Natural killer cell (primary cell): Measurements from ENCODE around the gene YKT6. TPM values are rescaled to one million over a fixed set of nuclear protein-coding genes. Genes with fewer than 3 reads are reported as not detected.
"Not testable (repeated sequence)": the region's sequence is repeated elsewhere in the genome, so short reads cannot be mapped to it uniquely, and the experiment has no call there.

Experiments used
- ATAC-seq, 3 donors: fragments of 150-1000 bp in 2 of 3; fragments of 200-7000 bp in 1 of 3; cut with Tn5 transposase; 1 replicate in 1 of 3; 2 replicates in 2 of 3; pipeline ENCODE4 v1.10.0; 2021; ENCODE audit warnings: mild to moderate bottlenecking in 2 of 3, moderate library complexity in 2 of 3
- DNase-seq, 2 donors: peaks; one replicate each; pipeline versions ENCODE4 v3.0.0 to v3.0.0-alpha.2; 2013 to 2021; ENCODE audit warnings: mixed read lengths in 1 of 2
- H3K27ac ChIP-seq: one replicate; pipeline ENCODE4 v1.5.1; 2013; ENCODE audit warnings: mild to moderate bottlenecking, low read length
- H3K27me3 ChIP-seq: one replicate; pipeline ENCODE4 v1.6.1; 2013; ENCODE audit warnings: low read length; ENCODE audit not compliant: control insufficient read depth, insufficient read depth
- H3K36me3 ChIP-seq: one replicate; pipeline ENCODE4 v1.6.1; 2013; ENCODE audit warnings: low read length; ENCODE audit not compliant: control insufficient read depth, insufficient read depth
- H3K4me1 ChIP-seq: one replicate; pipeline ENCODE4 v1.6.1; 2013; ENCODE audit warnings: low read length; ENCODE audit not compliant: control insufficient read depth, insufficient read depth
- H3K4me3 ChIP-seq: one replicate; pipeline ENCODE4 v1.5.1; 2013; ENCODE audit warnings: low read length
- H3K9me3 ChIP-seq: one replicate; pipeline ENCODE4 v1.6.1; 2013; ENCODE audit warnings: low read length; ENCODE audit not compliant: control insufficient read depth, insufficient read depth
- H3K27ac Mint-ChIP-seq, 2 donors: one replicate each; pipeline ENCODE4 v1.8.0; 2022; ENCODE audit warnings: mild to moderate bottlenecking in 2 of 2, mixed read lengths in 2 of 2, moderate library complexity in 1 of 2
- H3K27me3 Mint-ChIP-seq, 2 donors: one replicate each; pipeline ENCODE4 v1.8.0; 2022; ENCODE audit warnings: low read depth in 2 of 2, mixed read lengths in 2 of 2
- H3K36me3 Mint-ChIP-seq: one replicate; pipeline ENCODE4 v1.8.0; 2022; ENCODE audit warnings: mixed read lengths
- H3K4me1 Mint-ChIP-seq, 2 donors: one replicate each; pipeline ENCODE4 v1.8.0; 2022; ENCODE audit warnings: mixed read lengths in 2 of 2
- H3K4me3 Mint-ChIP-seq: one replicate; pipeline ENCODE4 v1.8.0; 2022; ENCODE audit warnings: mild to moderate bottlenecking, moderate library complexity, mixed read lengths
- H3K9me3 Mint-ChIP-seq, 2 donors: one replicate each; pipeline ENCODE4 v1.8.0; 2022; ENCODE audit warnings: mixed read lengths in 2 of 2
- WGBS: methylation state at CpG from one replicate; pipeline ENCODE4 v1.1.7; 2013; ENCODE audit warnings: missing lambda C conversion rate; ENCODE audit not compliant: insufficient coverage; 5-methylcytosine and 5-hydroxymethylcytosine counted together
- intact Hi-C: fragments of 100-400 bp; cut with micrococcal nuclease; formaldehyde crosslinking; loops from one replicate; pipeline ENCODE4 v1.14.2; 2022
- total RNA-seq, 4 donors: library from RNA; stranded (reverse); fragments of 120-200 nt in 1 of 4; gene quantifications; one replicate each; pipeline versions ENCODE4 v1.2.3 to v1.2.4, GENCODE V29; 2013 to 2022
- TF ChIP-seq, protein P1 (sequence below): fragments of 200-600 bp; IDR thresholded peaks from one replicate; pipeline ENCODE4 v1.8.0; 2022; ENCODE audit warnings: antibody characterized with exemption

YKT6 gene
- total RNA-seq, 3 donors from 2014 or later (not counting 1 experiment from before 2014, with no cell fraction given) = 72.4 to 107 (median 87.1) TPM

DNA sequence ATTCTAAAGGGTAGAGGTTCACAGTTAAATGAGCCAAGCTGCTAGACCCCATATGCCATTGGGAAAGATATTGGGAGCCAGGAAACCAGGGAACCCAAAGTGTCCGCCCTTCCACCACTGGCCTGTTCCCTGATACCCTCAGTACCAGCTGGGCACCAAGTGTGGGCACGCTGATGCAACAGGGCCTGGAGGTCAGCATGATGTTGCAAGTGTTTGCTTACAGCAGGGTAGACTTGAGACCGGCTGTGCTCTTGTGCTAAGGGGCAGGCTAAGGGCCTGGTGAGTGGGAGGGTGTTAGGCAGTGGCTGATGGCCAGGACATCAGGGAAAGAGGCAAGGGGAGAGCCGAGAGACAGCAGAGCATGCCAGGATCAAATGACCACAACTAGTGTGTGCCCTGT lies 38.6 kb upstream of the YKT6 start:
- 87% methylated on average over 4 of the region's 4 CpGs for WGBS

DNA sequence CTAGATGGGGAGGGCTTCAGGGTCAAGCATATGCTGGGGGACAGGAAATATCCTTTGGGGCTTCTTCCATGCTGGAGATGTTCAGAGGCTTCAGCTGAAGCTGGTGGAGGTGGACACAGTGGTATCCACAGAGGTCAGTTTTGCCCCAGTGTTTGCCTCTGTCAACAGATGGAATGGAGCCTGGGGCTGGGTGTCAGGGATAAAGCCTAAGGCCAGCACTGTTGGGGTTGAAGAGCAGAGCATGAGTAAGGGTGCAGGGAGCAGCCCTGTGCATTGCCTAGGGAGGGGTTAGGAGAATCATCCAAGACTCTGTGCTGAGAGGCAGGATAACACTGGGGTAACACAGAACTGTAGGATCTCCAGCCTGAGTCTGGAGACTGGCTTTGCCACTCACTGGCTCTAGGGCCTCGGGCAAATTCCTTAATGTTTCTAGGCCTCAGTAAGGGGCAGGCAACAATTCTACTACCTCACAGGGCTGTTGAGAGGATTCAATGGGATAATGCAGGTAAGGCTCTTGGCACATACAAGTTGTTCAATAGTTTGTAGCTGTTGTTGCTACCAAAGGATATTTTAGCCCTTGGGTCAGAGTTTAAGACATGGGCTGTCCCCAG lies 37.9 kb upstream of the YKT6 start:
- Histone ChIP-seq H3K36me3 (no peaks in the 10 kb centered on the region), H3K9me3 (no peaks in the 10 kb centered on the region), H3K27ac (no peak overlapping the region), H3K4me3 (no peak overlapping the region), H3K4me1 (no peaks in the 10 kb centered on the region), H3K27me3 (no peaks in the 10 kb centered on the region)
- no peaks in the 10 kb centered on the region for H3K9me3 Mint-ChIP-seq
- TF ChIP-seq, protein P1, sequence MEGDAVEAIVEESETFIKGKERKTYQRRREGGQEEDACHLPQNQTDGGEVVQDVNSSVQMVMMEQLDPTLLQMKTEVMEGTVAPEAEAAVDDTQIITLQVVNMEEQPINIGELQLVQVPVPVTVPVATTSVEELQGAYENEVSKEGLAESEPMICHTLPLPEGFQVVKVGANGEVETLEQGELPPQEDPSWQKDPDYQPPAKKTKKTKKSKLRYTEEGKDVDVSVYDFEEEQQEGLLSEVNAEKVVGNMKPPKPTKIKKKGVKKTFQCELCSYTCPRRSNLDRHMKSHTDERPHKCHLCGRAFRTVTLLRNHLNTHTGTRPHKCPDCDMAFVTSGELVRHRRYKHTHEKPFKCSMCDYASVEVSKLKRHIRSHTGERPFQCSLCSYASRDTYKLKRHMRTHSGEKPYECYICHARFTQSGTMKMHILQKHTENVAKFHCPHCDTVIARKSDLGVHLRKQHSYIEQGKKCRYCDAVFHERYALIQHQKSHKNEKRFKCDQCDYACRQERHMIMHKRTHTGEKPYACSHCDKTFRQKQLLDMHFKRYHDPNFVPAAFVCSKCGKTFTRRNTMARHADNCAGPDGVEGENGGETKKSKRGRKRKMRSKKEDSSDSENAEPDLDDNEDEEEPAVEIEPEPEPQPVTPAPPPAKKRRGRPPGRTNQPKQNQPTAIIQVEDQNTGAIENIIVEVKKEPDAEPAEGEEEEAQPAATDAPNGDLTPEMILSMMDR = no peak
- H3K27me3 Mint-ChIP-seq = peaks cover 17 to 42% of the 10 kb centered on the region in 2 donors
- intact Hi-C loops = no loop called here
- H3K4me1 Mint-ChIP-seq = no peaks in the 10 kb centered on the region
- H3K36me3 Mint-ChIP-seq = no peaks in the 10 kb centered on the region
- 86% methylated on average over 1 of the region's 1 CpG for WGBS
- no peak overlapping the region for H3K4me3 Mint-ChIP-seq
- H3K27ac Mint-ChIP-seq = no peak overlapping the region
- DNase-seq (no peak), ATAC-seq (no peak)

More for the DNA sequence above, 38.6 kb upstream of the YKT6 start:
- H3K27me3 Mint-ChIP-seq = peaks cover 17 to 42% of the 10 kb centered on the region in 2 donors
- no peaks in the 10 kb centered on the region for H3K4me1 Mint-ChIP-seq
- no peak overlapping the region for H3K27ac Mint-ChIP-seq
- TF ChIP-seq, protein P1 = no peak
- no peak for DNase-seq
- no peaks in the 10 kb centered on the region for H3K36me3 ChIP-seq
- no peak overlapping the region for H3K4me3 ChIP-seq
- H3K27ac ChIP-seq = no peak overlapping the region
- H3K4me3 Mint-ChIP-seq = no peak overlapping the region
- no peaks in the 10 kb centered on the region for H3K9me3 ChIP-seq
- no peaks in the 10 kb centered on the region for H3K27me3 ChIP-seq
- H3K36me3 Mint-ChIP-seq = no peaks in the 10 kb centered on the region
- intact Hi-C loops = no loop called here
- H3K9me3 Mint-ChIP-seq = no peaks in the 10 kb centered on the region
- H3K4me1 ChIP-seq = no peaks in the 10 kb centered on the region
- no peak for ATAC-seq

DNA sequence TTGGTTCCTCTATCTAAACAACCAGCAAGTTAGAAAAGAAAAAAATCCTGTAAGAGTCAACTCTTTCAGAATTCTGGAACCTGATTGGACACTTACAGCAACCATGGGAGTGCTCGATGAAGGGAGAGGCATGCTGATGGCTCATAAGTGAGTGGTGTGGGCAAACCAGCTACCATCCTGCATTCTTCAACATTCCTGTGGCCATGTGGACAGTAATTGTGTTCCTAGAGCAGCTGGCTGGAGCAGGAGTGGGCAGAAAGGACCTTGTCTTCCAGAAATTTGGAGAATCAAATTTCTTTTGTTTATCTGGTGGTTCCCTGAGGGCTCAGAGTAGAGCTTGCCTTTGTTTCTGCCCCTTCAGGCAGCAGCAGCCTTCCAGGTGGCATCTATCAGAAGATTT lies 37.2 kb upstream of the YKT6 start:
- no peaks in the 10 kb centered on the region for H3K9me3 Mint-ChIP-seq
- H3K27me3 ChIP-seq = no peaks in the 10 kb centered on the region
- ATAC-seq (no peak), DNase-seq (no peak)
- no peak overlapping the region for H3K4me3 ChIP-seq
- H3K27ac Mint-ChIP-seq = no peak overlapping the region
- no peaks in the 10 kb centered on the region for H3K9me3 ChIP-seq
- H3K36me3 ChIP-seq = no peaks in the 10 kb centered on the region
- no peaks in the 10 kb centered on the region for H3K4me1 Mint-ChIP-seq
- H3K27ac ChIP-seq = no peak overlapping the region
- TF ChIP-seq, protein P1 = no peak
- intact Hi-C loops = no loop called here
- no peak overlapping the region for H3K4me3 Mint-ChIP-seq
- peaks cover 17 to 42% of the 10 kb centered on the region in 2 donors for H3K27me3 Mint-ChIP-seq
- WGBS = 67% methylated on average over 1 of the region's 1 CpG
- no peaks in the 10 kb centered on the region for H3K36me3 Mint-ChIP-seq
- H3K4me1 ChIP-seq = no peaks in the 10 kb centered on the region

DNA sequence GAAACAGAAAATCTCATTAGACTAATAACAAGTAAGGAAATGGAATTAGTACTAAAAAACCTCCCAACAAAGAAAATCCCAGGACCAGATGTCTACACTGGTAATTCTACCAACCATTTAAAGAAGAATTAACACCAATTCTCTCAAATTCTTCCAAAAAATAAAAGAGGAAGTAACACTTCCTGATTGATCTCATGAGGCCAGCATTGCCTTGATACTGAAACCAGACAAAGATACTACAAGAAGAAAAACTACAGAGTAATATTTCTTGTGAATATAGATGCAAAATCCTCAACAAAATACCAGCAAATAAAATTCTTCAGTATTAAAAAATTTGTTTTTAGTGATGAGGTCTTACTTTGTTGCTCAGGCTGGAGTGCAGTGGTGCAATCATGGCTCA lies 32.9 kb upstream of the YKT6 start:
- peaks cover 17 to 31% of the 10 kb centered on the region in 2 donors for H3K27me3 Mint-ChIP-seq
- H3K4me3 Mint-ChIP-seq = no peak overlapping the region
- TF ChIP-seq, protein P1 = no peak

DNA sequence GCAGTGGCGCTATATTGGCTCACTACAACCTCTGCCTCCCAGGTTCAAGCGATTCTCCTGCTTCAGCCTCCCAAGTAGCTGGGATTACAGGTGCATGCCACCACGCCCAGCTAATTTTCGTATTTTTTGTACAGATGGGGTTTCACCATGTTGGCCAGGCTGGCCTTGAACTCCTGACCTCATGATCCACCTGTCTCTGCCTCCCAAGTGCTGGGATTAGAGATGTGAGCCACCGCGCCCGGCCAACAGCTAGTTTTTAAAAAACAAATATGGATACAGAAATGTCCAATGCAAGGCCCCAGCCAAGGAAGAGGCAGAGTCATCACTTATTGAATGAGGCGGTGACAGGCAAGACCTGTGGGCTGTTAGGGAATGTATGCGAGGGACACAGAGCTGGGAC lies 28.9 kb upstream of the YKT6 start:
- H3K4me3 Mint-ChIP-seq, H3K4me3 ChIP-seq, H3K27ac ChIP-seq, H3K27ac Mint-ChIP-seq, DNase-seq, H3K9me3 ChIP-seq, H3K36me3 ChIP-seq, H3K4me1 ChIP-seq, H3K36me3 Mint-ChIP-seq, H3K27me3 ChIP-seq, ATAC-seq, H3K9me3 Mint-ChIP-seq, H3K4me1 Mint-ChIP-seq, intact Hi-C loops: not testable (repeated sequence)
- 86% methylated on average over 9 of the region's 9 CpGs for WGBS
- H3K27me3 Mint-ChIP-seq = peaks cover 14 to 28% of the 10 kb centered on the region in 2 donors

More for the DNA sequence above, 32.9 kb upstream of the YKT6 start:
- Histone ChIP-seq H3K36me3 (no peaks in the 10 kb centered on the region), H3K4me1 (no peaks in the 10 kb centered on the region), H3K27ac (no peak overlapping the region), H3K27me3 (no peaks in the 10 kb centered on the region), H3K9me3 (no peaks in the 10 kb centered on the region), H3K4me3 (no peak overlapping the region)
- no peaks in the 10 kb centered on the region for H3K4me1 Mint-ChIP-seq
- intact Hi-C loops = no loop called here
- no peak overlapping the region for H3K27ac Mint-ChIP-seq
- ATAC-seq (no peak), DNase-seq (no peak)
- H3K36me3 Mint-ChIP-seq = no peaks in the 10 kb centered on the region
- H3K9me3 Mint-ChIP-seq = no peaks in the 10 kb centered on the region
